ENCODE results near the gene SLC19A1.

The SLC19A1 gene

GRCh38 chr21:45558044-45558721 lies 15.9 kb upstream of the SLC19A1 start:
- no peak for FAIRE-seq

- FAIRE-seq: no peak
Observed at GRCh38 chr21:45557616-45558043, 15.4 kb upstream of the SLC19A1 start.

- FAIRE-seq: no peak
Observed at GRCh38 chr21:45556645-45557615, 14.7 kb upstream of the SLC19A1 start.

- FAIRE-seq: no peak
Observed at GRCh38 chr21:45556302-45556644, 14.0 kb upstream of the SLC19A1 start.

GRCh38 chr21:45555557-45556301 lies 13.5 kb upstream of the SLC19A1 start:
- no peak for FAIRE-seq

GRCh38 chr21:45555251-45555556 lies 13.0 kb upstream of the SLC19A1 start:
- no peak for FAIRE-seq

GRCh38 chr21:45554477-45555175 lies 12.4 kb upstream of the SLC19A1 start:
- no peak for FAIRE-seq

- FAIRE-seq: no peak
Observed at GRCh38 chr21:45552696-45553391, 10.6 kb upstream of the SLC19A1 start.

GRCh38 chr21:45551783-45552695 lies 9.8 kb upstream of the SLC19A1 start:
- FAIRE-seq: no peak

- peak; percentile 33 for FAIRE-seq
Observed at GRCh38 chr21:45551316-45551715, 9.1 kb upstream of the SLC19A1 start.

- no peak for FAIRE-seq
Observed at GRCh38 chr21:45550522-45551210, 8.4 kb upstream of the SLC19A1 start.

- no peak for FAIRE-seq
Observed at GRCh38 chr21:45549626-45550463, 7.6 kb upstream of the SLC19A1 start.

GRCh38 chr21:45548711-45549491 lies 6.7 kb upstream of the SLC19A1 start:
- FAIRE-seq: no peak

- no peak for FAIRE-seq
Observed at GRCh38 chr21:45547545-45547900, 5.3 kb upstream of the SLC19A1 start.

- FAIRE-seq: peak; percentile 46
Observed at GRCh38 chr21:45546636-45547544, 4.7 kb upstream of the SLC19A1 start.

- no peak for FAIRE-seq
Observed at GRCh38 chr21:45545691-45546531, 3.7 kb upstream of the SLC19A1 start.

GRCh38 chr21:45545236-45545570 lies 3.0 kb upstream of the SLC19A1 start:
- FAIRE-seq: no peak

All from G401.6 (cell line).